SK-N-DZ (cell line): ENCODE results near the gene KCNH8.

Experiments used
- DNase-seq: peaks from one replicate; pipeline ENCODE4 v3.0.0-alpha.2; 2015; ENCODE audit warnings: low spot score

Gene KCNH8

GRCh38 chr3:19364148-19364547 is 215.8 kb downstream of the KCNH8 start:
- DNase-seq = no peak

- DNase-seq = no peak
These were observed 217.2 kb downstream of the KCNH8 start for GRCh38 chr3:19365471-19365870.

DNA sequence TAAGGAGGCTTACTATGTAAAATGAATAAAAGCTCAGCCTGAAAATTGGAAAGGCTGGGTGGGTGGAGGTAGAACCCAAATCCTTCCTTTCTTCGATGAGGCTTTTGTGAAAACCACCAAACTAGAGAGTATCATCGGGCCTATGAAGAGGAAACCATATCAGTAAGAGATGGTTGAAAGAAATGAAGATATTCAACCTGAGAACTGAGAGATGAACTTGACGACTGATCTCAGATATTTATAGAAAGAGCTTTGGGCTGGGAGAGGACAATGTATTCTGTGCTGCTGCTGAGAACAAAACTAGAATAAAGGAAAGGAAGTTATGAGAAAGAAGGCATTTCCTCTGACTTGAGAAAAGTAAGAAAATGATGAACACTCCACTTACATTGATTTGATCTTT is 236.6 kb downstream of the KCNH8 start:
- DNase-seq = no peak

DNA sequence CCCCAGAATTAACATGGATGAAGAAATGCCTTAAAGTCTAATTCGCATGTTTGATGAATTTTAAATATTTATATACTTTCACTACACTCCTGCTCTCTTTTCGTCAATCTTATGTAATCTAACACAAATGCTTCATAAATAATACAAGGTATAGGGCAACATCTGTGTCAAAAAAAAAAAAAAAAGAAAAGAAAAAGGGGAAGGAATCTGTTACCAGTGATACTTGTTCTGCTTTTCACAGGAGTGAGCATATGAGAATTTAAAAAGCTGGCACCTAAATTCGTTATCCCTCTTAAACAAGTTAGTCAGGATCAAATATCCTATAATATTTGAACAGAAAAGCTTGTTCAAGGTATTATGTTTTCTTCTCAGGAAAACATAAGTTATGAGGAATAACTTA is 243.8 kb downstream of the KCNH8 start:
- DNase-seq = no peak

DNA sequence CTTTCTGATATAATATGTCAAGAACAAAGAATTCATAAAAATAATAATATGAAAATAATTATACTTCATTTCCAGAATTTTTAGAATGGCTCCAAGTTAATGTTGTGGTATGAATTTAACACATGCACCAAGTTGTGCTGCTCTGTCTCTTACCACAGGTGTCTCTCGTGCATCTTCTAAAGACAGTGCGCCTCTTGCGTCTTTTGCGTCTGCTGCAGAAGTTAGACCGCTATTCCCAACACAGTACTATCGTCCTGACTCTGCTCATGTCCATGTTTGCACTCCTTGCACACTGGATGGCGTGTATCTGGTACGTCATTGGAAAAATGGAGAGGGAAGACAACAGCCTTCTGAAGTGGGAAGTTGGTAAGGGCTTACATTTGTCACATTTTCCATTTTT is 246.6 kb downstream of the KCNH8 start:
- no peak for DNase-seq

- no peak for DNase-seq
These were observed 248.4 kb downstream of the KCNH8 start for GRCh38 chr3:19396726-19397125.

- DNase-seq = no peak
These were observed 251.0 kb downstream of the KCNH8 start for GRCh38 chr3:19399356-19399755.

DNA sequence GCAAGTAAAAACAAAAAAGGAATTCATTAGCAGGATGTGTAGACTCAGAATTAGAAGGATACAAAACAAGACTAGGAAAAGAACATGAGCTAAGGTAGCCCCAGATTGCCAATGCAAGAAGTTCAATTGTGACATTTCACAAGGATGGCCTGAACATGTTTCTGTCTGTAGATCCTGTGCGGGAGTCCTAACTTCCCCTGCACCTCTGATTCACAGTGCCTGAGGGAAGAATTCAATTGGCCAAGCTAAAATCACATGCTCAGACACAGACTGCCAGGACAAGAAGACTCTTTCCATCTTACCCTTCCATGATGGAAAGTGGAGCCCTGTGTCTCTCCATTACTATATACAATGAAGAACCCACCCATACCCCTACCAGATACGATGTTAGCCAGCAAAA is 251.5 kb downstream of the KCNH8 start:
- DNase-seq = no peak

- no peak for DNase-seq
These were observed 271.8 kb downstream of the KCNH8 start for GRCh38 chr3:19420159-19420558.

GRCh38 chr3:19425825-19426224 is 277.5 kb downstream of the KCNH8 start:
- DNase-seq = no peak

- no peak for DNase-seq
These were observed 279.3 kb downstream of the KCNH8 start for GRCh38 chr3:19427422-19428149.

- no peak for DNase-seq
These were observed 280.4 kb downstream of the KCNH8 start for GRCh38 chr3:19428729-19429128.

DNA sequence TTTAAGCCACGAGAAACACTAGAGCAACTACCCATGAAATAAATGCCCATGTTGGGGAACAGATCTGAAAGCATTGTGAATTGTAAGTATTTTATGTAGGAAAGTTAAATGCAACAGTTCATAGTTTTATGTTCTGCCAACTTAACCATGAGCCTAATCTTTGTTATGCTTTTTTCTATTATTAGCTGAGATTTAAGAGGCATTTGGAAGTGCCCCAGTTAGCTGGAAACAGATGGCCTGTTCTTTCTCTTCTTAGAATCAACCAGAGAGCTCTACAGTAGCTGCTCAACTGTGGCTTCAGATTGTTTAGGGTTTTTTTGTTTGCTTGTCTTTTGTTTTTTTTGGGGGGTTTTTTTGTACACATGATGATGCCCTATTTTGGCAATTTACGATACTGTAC is 284.4 kb downstream of the KCNH8 start:
- DNase-seq = no peak

- DNase-seq = no peak
These were observed 288.4 kb downstream of the KCNH8 start for GRCh38 chr3:19436746-19437145.

DNA sequence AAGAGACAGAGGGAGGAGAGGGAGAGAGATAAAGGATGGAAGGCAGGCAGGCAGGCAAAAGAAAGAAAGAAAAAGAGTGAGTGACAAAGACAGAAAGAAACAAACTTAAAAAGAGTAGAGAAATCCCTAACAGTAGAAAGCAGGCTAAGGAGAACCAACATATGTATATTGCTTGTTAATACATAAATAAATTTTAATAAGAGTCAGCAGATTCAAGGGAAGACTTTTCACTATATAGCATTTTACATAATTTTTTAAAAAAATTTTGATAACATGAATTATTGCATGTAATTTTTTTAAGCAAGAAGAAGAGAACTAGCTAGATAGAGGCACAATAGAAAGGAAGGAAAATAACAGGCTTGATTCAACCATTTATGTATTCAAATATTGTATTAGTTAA is 291.6 kb downstream of the KCNH8 start:
- DNase-seq = no peak

GRCh38 chr3:19446138-19446537 is 297.8 kb downstream of the KCNH8 start:
- DNase-seq = no peak

GRCh38 chr3:19446687-19447086 is 298.4 kb downstream of the KCNH8 start:
- DNase-seq = no peak

DNA sequence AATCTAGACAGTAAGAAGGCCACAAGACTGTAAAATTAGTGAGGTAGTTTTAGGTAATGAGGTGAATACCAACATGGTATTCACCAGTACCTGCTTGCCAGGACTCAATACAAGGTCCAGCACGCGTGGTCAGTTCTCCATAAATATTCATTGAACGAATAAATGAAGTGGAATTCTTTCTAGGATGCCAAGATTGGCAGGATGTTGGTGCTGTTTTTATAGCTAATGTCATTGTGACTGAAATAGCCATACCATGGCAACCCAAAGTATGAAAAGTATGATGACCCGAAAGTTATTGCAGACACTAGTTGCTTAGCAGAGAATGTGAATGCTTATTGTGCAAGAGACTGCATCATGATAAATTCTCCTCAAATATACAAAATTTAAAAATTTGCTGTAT is 307.2 kb downstream of the KCNH8 start:
- no peak for DNase-seq

DNA sequence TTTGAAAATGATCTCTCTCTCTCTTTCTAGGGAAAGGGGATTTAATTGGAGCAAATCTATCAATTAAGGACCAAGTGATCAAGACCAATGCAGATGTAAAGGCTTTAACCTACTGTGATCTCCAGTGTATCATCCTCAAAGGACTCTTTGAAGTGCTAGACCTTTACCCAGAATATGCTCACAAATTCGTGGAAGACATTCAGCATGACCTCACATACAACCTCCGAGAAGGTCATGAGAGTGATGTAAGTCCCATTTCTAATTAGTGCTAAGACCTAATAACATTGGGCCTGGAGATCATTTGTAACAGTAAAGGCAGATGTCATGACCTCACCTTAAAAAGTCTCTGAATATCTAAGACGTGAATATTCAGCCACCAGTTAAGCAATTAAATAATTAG is 308.4 kb downstream of the KCNH8 start:
- DNase-seq = no peak

GRCh38 chr3:19457449-19457848 is 309.1 kb downstream of the KCNH8 start:
- no peak for DNase-seq

GRCh38 chr3:19467761-19468160 is 319.5 kb downstream of the KCNH8 start:
- no peak for DNase-seq

DNA sequence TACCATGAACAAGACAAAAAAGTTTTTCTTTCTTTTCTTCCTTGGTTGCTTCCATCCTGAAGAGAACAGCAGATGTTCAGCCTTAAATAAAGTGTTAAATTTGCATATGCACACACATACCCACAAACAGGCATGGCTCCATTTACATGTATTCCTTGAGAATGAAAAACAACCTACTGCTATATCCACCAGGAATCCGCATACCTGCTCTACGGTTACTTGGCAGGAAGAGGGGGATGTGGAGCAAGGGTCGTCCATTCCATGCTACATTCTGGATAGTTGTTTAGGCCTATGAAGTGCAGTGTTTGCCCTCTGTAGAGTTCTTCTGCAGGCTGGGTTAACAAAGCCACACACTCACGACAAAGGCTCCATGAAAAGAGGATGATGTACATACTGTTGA is 322.8 kb downstream of the KCNH8 start:
- no peak for DNase-seq

GRCh38 chr3:19473971-19474580 is 325.8 kb downstream of the KCNH8 start:
- DNase-seq = no peak

DNA sequence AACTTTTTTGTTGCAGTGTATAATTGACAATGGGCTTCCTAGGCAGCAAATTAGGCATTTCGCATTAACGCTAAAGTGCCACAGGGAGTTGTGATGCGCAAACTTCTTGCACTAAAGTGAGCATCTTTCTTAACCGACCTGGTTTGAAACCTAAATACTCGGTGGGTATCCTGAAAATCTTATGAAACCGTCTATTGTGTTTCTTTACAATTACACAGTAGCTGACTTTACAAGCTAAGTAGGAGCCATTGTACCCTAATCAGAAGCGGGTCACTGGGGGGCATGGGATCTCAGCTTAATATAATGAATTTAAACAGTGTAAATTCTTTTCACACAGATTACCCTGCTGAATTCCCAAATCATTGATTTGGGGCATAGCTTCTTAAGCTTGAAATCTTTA is 328.0 kb downstream of the KCNH8 start:
- no peak for DNase-seq
